ENCODE data around the gene DGCR6L. TPM values are rescaled to one million over a fixed set of nuclear protein-coding genes. Genes with fewer than 3 reads are reported as not detected.
"Not testable (repeated sequence)": the region's sequence is repeated elsewhere in the genome, so short reads cannot be mapped to it uniquely, and the experiment has no call there.

Gene DGCR6L
- total and polyA plus RNA-seq, 2 donors (not counting 1 experiment from before 2014, with no cell fraction given): 26.2 to 53.2 TPM

- H3K4me3 ChIP-seq (replicated peaks in 1 of 4; ENCODE audit: control extremely low read depth in 1 of 4, insufficient read depth in 1 of 4, low read depth in 3 of 4, low read length in 4 of 4); H3K9ac ChIP-seq (ENCODE audit: insufficient read depth, low read length); H3K79me2 ChIP-seq (ENCODE audit: control insufficient read depth, insufficient read depth, low read length); H3K27me3 ChIP-seq (ENCODE audit: control insufficient read depth, insufficient read depth, low read length); DNase-seq (ENCODE audit: low read depth in 2 of 2); H3K36me3 ChIP-seq (ENCODE audit: control insufficient read depth, insufficient read depth, low read length); H3K4me2 ChIP-seq (ENCODE audit: extremely low read depth, insufficient read depth, low read length); H2AFZ ChIP-seq (ENCODE audit: low read length); H4K20me1 ChIP-seq (ENCODE audit: control insufficient read depth, extremely low read depth, insufficient read depth, low read length); H3K4me1 ChIP-seq (ENCODE audit: control insufficient read depth, extremely low read depth, insufficient read depth, low read length); H3K9me3 ChIP-seq (ENCODE audit: control insufficient read depth, insufficient read depth, low read depth, low read length); H3K27ac ChIP-seq (ENCODE audit: insufficient read depth, low read length): not testable (repeated sequence)
These were observed 41.9 kb upstream of the DGCR6L start for GRCh38 chr22:20361752-20362229.

DNA sequence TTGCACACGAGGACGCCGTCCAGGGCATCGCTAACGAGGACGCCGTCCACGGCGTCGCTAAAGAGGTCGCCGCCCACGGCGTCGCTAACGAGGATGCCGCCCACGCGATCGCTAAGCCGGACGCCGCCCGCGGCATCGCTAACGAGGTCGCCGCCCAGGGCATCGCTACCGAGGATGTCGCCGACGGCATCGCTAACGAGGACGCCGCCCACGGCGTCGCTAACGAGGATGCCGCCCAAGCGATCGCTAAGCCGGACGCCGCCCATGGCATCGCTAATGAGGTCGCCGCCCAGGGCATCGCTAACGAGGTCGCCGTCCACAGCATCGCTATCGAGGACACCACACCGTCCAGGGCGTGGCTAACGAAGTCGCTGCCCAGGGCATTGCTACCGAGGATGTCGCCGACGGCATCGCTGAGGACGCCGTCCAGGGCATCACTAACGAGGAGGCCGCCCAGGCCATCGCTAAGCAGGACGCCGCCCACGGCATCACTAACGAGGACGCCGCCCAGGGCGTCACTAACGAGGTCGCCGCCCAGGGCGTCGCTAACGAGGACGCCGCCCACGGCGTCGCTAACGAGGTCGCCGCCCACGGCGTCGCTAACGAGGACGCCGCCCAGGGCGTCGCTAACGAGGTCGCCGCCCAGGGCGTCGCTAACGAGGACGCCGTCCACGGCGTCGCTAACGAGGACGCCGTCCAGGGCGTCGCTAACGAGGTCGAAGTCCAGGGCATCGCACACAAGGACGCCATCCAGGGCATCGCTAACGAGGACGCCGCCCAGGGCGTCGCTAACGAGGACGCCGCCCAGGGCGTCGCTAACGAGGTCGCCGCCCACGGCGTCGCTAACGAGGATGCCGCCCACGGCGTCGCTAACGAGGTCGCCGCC is 41.2 kb upstream of the DGCR6L start:
- H3K27ac ChIP-seq (ENCODE audit: insufficient read depth, low read length); H4K20me1 ChIP-seq (ENCODE audit: control insufficient read depth, extremely low read depth, insufficient read depth, low read length); H2AFZ ChIP-seq (ENCODE audit: low read length); H3K4me3 ChIP-seq (replicated peaks in 1 of 4; ENCODE audit: control extremely low read depth in 1 of 4, insufficient read depth in 1 of 4, low read depth in 3 of 4, low read length in 4 of 4); H3K4me1 ChIP-seq (ENCODE audit: control insufficient read depth, extremely low read depth, insufficient read depth, low read length); H3K36me3 ChIP-seq (ENCODE audit: control insufficient read depth, insufficient read depth, low read length); H3K27me3 ChIP-seq (ENCODE audit: control insufficient read depth, insufficient read depth, low read length); H3K9me3 ChIP-seq (ENCODE audit: control insufficient read depth, insufficient read depth, low read depth, low read length); H3K9ac ChIP-seq (ENCODE audit: insufficient read depth, low read length); H3K4me2 ChIP-seq (ENCODE audit: extremely low read depth, insufficient read depth, low read length); H3K79me2 ChIP-seq (ENCODE audit: control insufficient read depth, insufficient read depth, low read length); DNase-seq (ENCODE audit: low read depth in 2 of 2): not testable (repeated sequence)

- not testable (repeated sequence) for H3K4me2 ChIP-seq (ENCODE audit: extremely low read depth, insufficient read depth, low read length); H3K4me1 ChIP-seq (ENCODE audit: control insufficient read depth, extremely low read depth, insufficient read depth, low read length); H3K9ac ChIP-seq (ENCODE audit: insufficient read depth, low read length); H3K79me2 ChIP-seq (ENCODE audit: control insufficient read depth, insufficient read depth, low read length); DNase-seq (ENCODE audit: low read depth in 2 of 2); H3K27ac ChIP-seq (ENCODE audit: insufficient read depth, low read length); H3K4me3 ChIP-seq (replicated peaks in 1 of 4; ENCODE audit: control extremely low read depth in 1 of 4, insufficient read depth in 1 of 4, low read depth in 3 of 4, low read length in 4 of 4); H3K27me3 ChIP-seq (ENCODE audit: control insufficient read depth, insufficient read depth, low read length); H2AFZ ChIP-seq (ENCODE audit: low read length); H4K20me1 ChIP-seq (ENCODE audit: control insufficient read depth, extremely low read depth, insufficient read depth, low read length); H3K9me3 ChIP-seq (ENCODE audit: control insufficient read depth, insufficient read depth, low read depth, low read length); H3K36me3 ChIP-seq (ENCODE audit: control insufficient read depth, insufficient read depth, low read length)
These were observed 40.4 kb upstream of the DGCR6L start for GRCh38 chr22:20360261-20360660.

- not testable (repeated sequence) for H4K20me1 ChIP-seq (ENCODE audit: control insufficient read depth, extremely low read depth, insufficient read depth, low read length); H3K4me2 ChIP-seq (ENCODE audit: extremely low read depth, insufficient read depth, low read length); H3K27ac ChIP-seq (ENCODE audit: insufficient read depth, low read length); H3K4me1 ChIP-seq (ENCODE audit: control insufficient read depth, extremely low read depth, insufficient read depth, low read length); H2AFZ ChIP-seq (ENCODE audit: low read length); H3K36me3 ChIP-seq (ENCODE audit: control insufficient read depth, insufficient read depth, low read length); H3K9me3 ChIP-seq (ENCODE audit: control insufficient read depth, insufficient read depth, low read depth, low read length); H3K4me3 ChIP-seq (replicated peaks in 1 of 4; ENCODE audit: control extremely low read depth in 1 of 4, insufficient read depth in 1 of 4, low read depth in 3 of 4, low read length in 4 of 4); H3K27me3 ChIP-seq (ENCODE audit: control insufficient read depth, insufficient read depth, low read length); H3K9ac ChIP-seq (ENCODE audit: insufficient read depth, low read length); H3K79me2 ChIP-seq (ENCODE audit: control insufficient read depth, insufficient read depth, low read length); DNase-seq (ENCODE audit: low read depth in 2 of 2)
These were observed 38.8 kb upstream of the DGCR6L start for GRCh38 chr22:20358503-20359239.

DNA sequence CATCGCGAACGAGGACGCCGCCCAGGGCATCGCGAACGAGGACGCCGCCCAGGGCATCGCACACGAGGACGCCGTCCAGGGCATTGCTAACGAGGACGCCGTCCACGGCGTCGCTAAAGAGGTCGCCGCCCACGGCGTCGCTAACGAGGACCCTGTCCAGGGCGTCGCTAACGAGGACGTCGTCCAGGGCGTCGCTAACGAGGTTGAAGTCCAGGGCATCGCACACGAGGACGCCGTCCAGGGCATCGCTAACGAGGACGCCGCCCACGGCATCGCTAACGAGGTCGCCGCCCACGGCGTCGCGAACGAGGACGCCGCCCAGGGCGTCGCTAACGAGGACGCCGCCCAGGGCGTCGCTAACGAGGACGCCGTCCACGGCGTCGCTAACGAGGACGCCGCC is 38.1 kb upstream of the DGCR6L start:
- DNase-seq (ENCODE audit: low read depth in 2 of 2); H3K36me3 ChIP-seq (ENCODE audit: control insufficient read depth, insufficient read depth, low read length); H3K4me1 ChIP-seq (ENCODE audit: control insufficient read depth, extremely low read depth, insufficient read depth, low read length); H3K27me3 ChIP-seq (ENCODE audit: control insufficient read depth, insufficient read depth, low read length); H4K20me1 ChIP-seq (ENCODE audit: control insufficient read depth, extremely low read depth, insufficient read depth, low read length); H3K27ac ChIP-seq (ENCODE audit: insufficient read depth, low read length); H2AFZ ChIP-seq (ENCODE audit: low read length); H3K4me3 ChIP-seq (replicated peaks in 1 of 4; ENCODE audit: control extremely low read depth in 1 of 4, insufficient read depth in 1 of 4, low read depth in 3 of 4, low read length in 4 of 4); H3K9ac ChIP-seq (ENCODE audit: insufficient read depth, low read length); H3K9me3 ChIP-seq (ENCODE audit: control insufficient read depth, insufficient read depth, low read depth, low read length); H3K79me2 ChIP-seq (ENCODE audit: control insufficient read depth, insufficient read depth, low read length); H3K4me2 ChIP-seq (ENCODE audit: extremely low read depth, insufficient read depth, low read length): not testable (repeated sequence)

GRCh38 chr22:20356906-20357305 is 37.0 kb upstream of the DGCR6L start:
- not testable (repeated sequence) for H2AFZ ChIP-seq (ENCODE audit: low read length); H3K27me3 ChIP-seq (ENCODE audit: control insufficient read depth, insufficient read depth, low read length); H3K36me3 ChIP-seq (ENCODE audit: control insufficient read depth, insufficient read depth, low read length); H3K4me3 ChIP-seq (replicated peaks in 1 of 4; ENCODE audit: control extremely low read depth in 1 of 4, insufficient read depth in 1 of 4, low read depth in 3 of 4, low read length in 4 of 4); H3K9me3 ChIP-seq (ENCODE audit: control insufficient read depth, insufficient read depth, low read depth, low read length); H3K4me1 ChIP-seq (ENCODE audit: control insufficient read depth, extremely low read depth, insufficient read depth, low read length); H3K9ac ChIP-seq (ENCODE audit: insufficient read depth, low read length); H3K27ac ChIP-seq (ENCODE audit: insufficient read depth, low read length); H3K4me2 ChIP-seq (ENCODE audit: extremely low read depth, insufficient read depth, low read length); H4K20me1 ChIP-seq (ENCODE audit: control insufficient read depth, extremely low read depth, insufficient read depth, low read length); H3K79me2 ChIP-seq (ENCODE audit: control insufficient read depth, insufficient read depth, low read length); DNase-seq (ENCODE audit: low read depth in 2 of 2)

Measured in fibroblast of lung (primary cell).